WERI-Rb-1 (cell line): ENCODE results near the gene XCL1.

Source experiments
- DNase-seq: peaks from one replicate; pipeline ENCODE4 v3.0.0-alpha.2; 2020
- H3K27ac ChIP-seq: fragments of 250-450 bp; sonication (Bioruptor Pico); 2 replicates; pipeline ENCODE4 v1.5.1; 2020; ENCODE audit warnings: mild to moderate bottlenecking, moderate library complexity
- H3K27me3 ChIP-seq: fragments of 250-450 bp; sonication (Bioruptor Pico); 2 replicates; pipeline ENCODE4 v1.5.1; 2021; ENCODE audit warnings: mild to moderate bottlenecking, low read depth, moderate library complexity; ENCODE audit not compliant: insufficient read depth, severe bottlenecking
- H3K36me3 ChIP-seq: fragments of 250-450 bp; sonication (Bioruptor Pico); 2 replicates; pipeline ENCODE4 v1.5.1; 2020; ENCODE audit warnings: mild to moderate bottlenecking, moderate library complexity
- H3K4me3 ChIP-seq: 2 replicates; pipeline ENCODE4 v1.5.1; 2011; ENCODE audit warnings: low read depth, mild to moderate bottlenecking, control low read depth, low read length
- H3K9me3 ChIP-seq: fragments of 250-450 bp; sonication (Bioruptor Pico); 2 replicates; pipeline ENCODE4 v1.5.1; 2021; ENCODE audit warnings: mild to moderate bottlenecking, moderate library complexity; ENCODE audit not compliant: severe bottlenecking
- TF ChIP-seq, protein P1 (sequence below): IDR thresholded peaks from 2 replicates; pipeline ENCODE4 v1.5.1; 2011; ENCODE audit warnings: low read depth, mild to moderate bottlenecking, control low read depth, inconsistent platforms, low read length

The XCL1 gene

GRCh38 chr1:168555508-168556046, 20.8 kb upstream of the XCL1 start:
- no peak overlapping the region for H3K4me3 ChIP-seq
- TF ChIP-seq, protein P1, sequence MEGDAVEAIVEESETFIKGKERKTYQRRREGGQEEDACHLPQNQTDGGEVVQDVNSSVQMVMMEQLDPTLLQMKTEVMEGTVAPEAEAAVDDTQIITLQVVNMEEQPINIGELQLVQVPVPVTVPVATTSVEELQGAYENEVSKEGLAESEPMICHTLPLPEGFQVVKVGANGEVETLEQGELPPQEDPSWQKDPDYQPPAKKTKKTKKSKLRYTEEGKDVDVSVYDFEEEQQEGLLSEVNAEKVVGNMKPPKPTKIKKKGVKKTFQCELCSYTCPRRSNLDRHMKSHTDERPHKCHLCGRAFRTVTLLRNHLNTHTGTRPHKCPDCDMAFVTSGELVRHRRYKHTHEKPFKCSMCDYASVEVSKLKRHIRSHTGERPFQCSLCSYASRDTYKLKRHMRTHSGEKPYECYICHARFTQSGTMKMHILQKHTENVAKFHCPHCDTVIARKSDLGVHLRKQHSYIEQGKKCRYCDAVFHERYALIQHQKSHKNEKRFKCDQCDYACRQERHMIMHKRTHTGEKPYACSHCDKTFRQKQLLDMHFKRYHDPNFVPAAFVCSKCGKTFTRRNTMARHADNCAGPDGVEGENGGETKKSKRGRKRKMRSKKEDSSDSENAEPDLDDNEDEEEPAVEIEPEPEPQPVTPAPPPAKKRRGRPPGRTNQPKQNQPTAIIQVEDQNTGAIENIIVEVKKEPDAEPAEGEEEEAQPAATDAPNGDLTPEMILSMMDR: no peak
- H3K27ac ChIP-seq: no peak overlapping the region
- no peaks in the 10 kb centered on the region for H3K27me3 ChIP-seq
- no peaks in the 10 kb centered on the region for H3K36me3 ChIP-seq
- DNase-seq: no peak
- no peaks in the 10 kb centered on the region for H3K9me3 ChIP-seq

- H3K36me3 ChIP-seq: no peaks in the 10 kb centered on the region
- no peaks in the 10 kb centered on the region for H3K27me3 ChIP-seq
- no peaks in the 10 kb centered on the region for H3K9me3 ChIP-seq
- H3K4me3 ChIP-seq: no peak overlapping the region
- DNase-seq: no peak
- no peak overlapping the region for H3K27ac ChIP-seq
- TF ChIP-seq, protein P1: no peak
Observed at GRCh38 chr1:168556647-168557046, 19.8 kb upstream of the XCL1 start.

DNA sequence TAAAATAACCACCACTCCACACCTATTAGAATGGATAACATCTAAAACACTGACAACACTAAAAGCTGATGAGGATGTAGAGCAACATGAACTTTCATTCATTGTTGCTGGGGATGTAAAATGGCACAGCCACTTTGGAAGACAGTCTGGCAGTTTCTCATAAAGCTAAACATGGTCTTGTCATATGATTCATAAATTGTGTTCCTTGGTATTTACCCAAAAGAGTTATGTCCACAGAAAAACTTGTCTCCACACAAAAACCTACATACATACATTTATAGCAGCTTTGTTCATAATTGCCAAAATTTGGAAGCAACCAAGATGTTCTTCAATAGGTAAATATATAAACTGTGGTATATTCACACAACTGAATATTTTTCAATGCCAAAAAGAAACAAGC, 16.0 kb upstream of the XCL1 start:
- TF ChIP-seq, protein P1: no peak

GRCh38 chr1:168561989-168562388, 14.4 kb upstream of the XCL1 start:
- H3K36me3 ChIP-seq: no peaks in the 10 kb centered on the region
- H3K27ac ChIP-seq: no peak overlapping the region
- TF ChIP-seq, protein P1: no peak
- H3K4me3 ChIP-seq: no peak overlapping the region
- no peaks in the 10 kb centered on the region for H3K9me3 ChIP-seq
- DNase-seq: no peak
- no peaks in the 10 kb centered on the region for H3K27me3 ChIP-seq

More for the DNA sequence above, 16.0 kb upstream of the XCL1 start:
- no peaks in the 10 kb centered on the region for H3K36me3 ChIP-seq
- H3K27ac ChIP-seq: no peak overlapping the region
- DNase-seq: no peak
- H3K9me3 ChIP-seq: no peaks in the 10 kb centered on the region
- no peak overlapping the region for H3K4me3 ChIP-seq
- no peaks in the 10 kb centered on the region for H3K27me3 ChIP-seq

GRCh38 chr1:168565825-168566224, 10.6 kb upstream of the XCL1 start:
- Histone ChIP-seq H3K36me3 (no peaks in the 10 kb centered on the region), H3K4me3 (no peak overlapping the region), H3K9me3 (no peaks in the 10 kb centered on the region), H3K27ac (no peak overlapping the region), H3K27me3 (no peaks in the 10 kb centered on the region)
- no peak for DNase-seq
- TF ChIP-seq, protein P1: no peak

- H3K36me3 ChIP-seq: no peaks in the 10 kb centered on the region
- no peak overlapping the region for H3K4me3 ChIP-seq
- no peaks in the 10 kb centered on the region for H3K9me3 ChIP-seq
- H3K27ac ChIP-seq: no peak overlapping the region
- DNase-seq: no peak
- no peaks in the 10 kb centered on the region for H3K27me3 ChIP-seq
- TF ChIP-seq, protein P1: no peak
Observed at GRCh38 chr1:168567007-168567406, 9.4 kb upstream of the XCL1 start.
